Activated CD4-positive, alpha-beta T cell treated with anti-CD3 and anti-CD28 coated beads, Interleukin-2, amount 10 ng/mL, durations not matched to agents 7 days and 5 days (primary cell): ENCODE data around the gene MIA3. TPM values are rescaled to one million over a fixed set of nuclear protein-coding genes. Genes with fewer than 3 reads are reported as not detected.

Source experiments
- CTCF ChIA-PET: fragments of 350-600 bp; sonication (Branson Sonifier 250); formaldehyde crosslinking; loops from one replicate; lab custom pipeline; 2021; ENCODE audit warnings: antibody characterized with exemption; lab: Charles Lee
- POLR2A ChIA-PET: fragments of 350-600 bp; sonication (Branson Sonifier 250); formaldehyde crosslinking; loops from one replicate; lab custom pipeline; 2021; ENCODE audit warnings: antibody characterized with exemption; lab: Charles Lee
- DNase-seq: peaks from one replicate; pipeline ENCODE4 v3.0.0-alpha.2; 2020
- H3K27ac Mint-ChIP-seq: one replicate; pipeline ENCODE4 v1.8.0; 2021; ENCODE audit warnings: mild to moderate bottlenecking, moderate library complexity, mixed read lengths
- H3K27me3 Mint-ChIP-seq: one replicate; pipeline ENCODE4 v1.8.0; 2021; ENCODE audit warnings: mixed read lengths
- H3K36me3 Mint-ChIP-seq: one replicate; pipeline ENCODE4 v1.8.0; 2021; ENCODE audit warnings: low read depth, mixed read lengths
- H3K4me1 Mint-ChIP-seq: one replicate; pipeline ENCODE4 v1.8.0; 2021; ENCODE audit warnings: mixed read lengths
- H3K4me3 Mint-ChIP-seq: one replicate; pipeline ENCODE4 v1.8.0; 2021; ENCODE audit warnings: mild to moderate bottlenecking, moderate library complexity, mixed read lengths
- H3K9me3 Mint-ChIP-seq: one replicate; pipeline ENCODE4 v1.8.0; 2021; ENCODE audit warnings: mixed read lengths
- total RNA-seq, 2 experiments: library from RNA; stranded (reverse); gene quantifications; one replicate each; pipeline ENCODE4 v1.2.3, GENCODE V29; 2021

MIA3 gene, protein sequence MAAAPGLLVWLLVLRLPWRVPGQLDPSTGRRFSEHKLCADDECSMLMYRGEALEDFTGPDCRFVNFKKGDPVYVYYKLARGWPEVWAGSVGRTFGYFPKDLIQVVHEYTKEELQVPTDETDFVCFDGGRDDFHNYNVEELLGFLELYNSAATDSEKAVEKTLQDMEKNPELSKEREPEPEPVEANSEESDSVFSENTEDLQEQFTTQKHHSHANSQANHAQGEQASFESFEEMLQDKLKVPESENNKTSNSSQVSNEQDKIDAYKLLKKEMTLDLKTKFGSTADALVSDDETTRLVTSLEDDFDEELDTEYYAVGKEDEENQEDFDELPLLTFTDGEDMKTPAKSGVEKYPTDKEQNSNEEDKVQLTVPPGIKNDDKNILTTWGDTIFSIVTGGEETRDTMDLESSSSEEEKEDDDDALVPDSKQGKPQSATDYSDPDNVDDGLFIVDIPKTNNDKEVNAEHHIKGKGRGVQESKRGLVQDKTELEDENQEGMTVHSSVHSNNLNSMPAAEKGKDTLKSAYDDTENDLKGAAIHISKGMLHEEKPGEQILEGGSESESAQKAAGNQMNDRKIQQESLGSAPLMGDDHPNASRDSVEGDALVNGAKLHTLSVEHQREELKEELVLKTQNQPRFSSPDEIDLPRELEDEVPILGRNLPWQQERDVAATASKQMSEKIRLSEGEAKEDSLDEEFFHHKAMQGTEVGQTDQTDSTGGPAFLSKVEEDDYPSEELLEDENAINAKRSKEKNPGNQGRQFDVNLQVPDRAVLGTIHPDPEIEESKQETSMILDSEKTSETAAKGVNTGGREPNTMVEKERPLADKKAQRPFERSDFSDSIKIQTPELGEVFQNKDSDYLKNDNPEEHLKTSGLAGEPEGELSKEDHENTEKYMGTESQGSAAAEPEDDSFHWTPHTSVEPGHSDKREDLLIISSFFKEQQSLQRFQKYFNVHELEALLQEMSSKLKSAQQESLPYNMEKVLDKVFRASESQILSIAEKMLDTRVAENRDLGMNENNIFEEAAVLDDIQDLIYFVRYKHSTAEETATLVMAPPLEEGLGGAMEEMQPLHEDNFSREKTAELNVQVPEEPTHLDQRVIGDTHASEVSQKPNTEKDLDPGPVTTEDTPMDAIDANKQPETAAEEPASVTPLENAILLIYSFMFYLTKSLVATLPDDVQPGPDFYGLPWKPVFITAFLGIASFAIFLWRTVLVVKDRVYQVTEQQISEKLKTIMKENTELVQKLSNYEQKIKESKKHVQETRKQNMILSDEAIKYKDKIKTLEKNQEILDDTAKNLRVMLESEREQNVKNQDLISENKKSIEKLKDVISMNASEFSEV (N-terminal part only)
- 10 to 100 TPM; 51.1 to 67.9 TPM for total RNA-seq

GRCh38 chr1:222618001-222618879, at the start of gene MIA3:
Gene MIA3 (plus strand): TSS chr1:222618097. CDS start chr1:222618111, 14 bp downstream.
- peak within 1 kb of the TSS; percentile 92 for H3K27ac Mint-ChIP-seq
- peaks cover 22% of the 10 kb centered on the region for H3K27me3 Mint-ChIP-seq
- DNase-seq: peak; percentile 84
- H3K4me3 Mint-ChIP-seq: peak within 1 kb of the TSS; percentile 81
- ChIA-PET CTCF (no interaction called here), POLR2A (no interaction called here)
- H3K4me1 Mint-ChIP-seq: peaks cover 25% of the 10 kb centered on the region
- no peaks in the 10 kb centered on the region for H3K9me3 Mint-ChIP-seq
- H3K36me3 Mint-ChIP-seq: peaks cover 11% of the 10 kb centered on the region

GRCh38 chr1:222570837-222571236, 47.1 kb upstream of the MIA3 start:
- Mint-ChIP-seq H3K9me3 (no peaks in the 10 kb centered on the region), H3K4me1 (peaks cover 5% of the 10 kb centered on the region), H3K4me3 (no peak overlapping the region), H3K27ac (no peak overlapping the region), H3K27me3 (no peaks in the 10 kb centered on the region), H3K36me3 (peaks cover 56% of the 10 kb centered on the region)
- CTCF ChIA-PET: interaction anchor here (0.7 kb wide), 1 partner anchor 1235 kb away, joined by 4 read pairs; no protein-coding TSS in a partner anchor
- POLR2A ChIA-PET: no interaction called here
- DNase-seq: no peak

- ChIA-PET CTCF (interaction anchor here (1.0 kb wide), 1 partner anchor 11 kb away, joined by 3 read pairs; the partner anchor contains the start of gene TAF1A), POLR2A (no interaction called here)
- no peak for DNase-seq
- Mint-ChIP-seq H3K27me3 (no peaks in the 10 kb centered on the region), H3K27ac (no peak overlapping the region), H3K4me1 (peaks cover 4% of the 10 kb centered on the region), H3K4me3 (no peak overlapping the region), H3K36me3 (peaks cover 43% of the 10 kb centered on the region), H3K9me3 (no peaks in the 10 kb centered on the region)
Observed at GRCh38 chr1:222579316-222579715, 38.6 kb upstream of the MIA3 start.

- Mint-ChIP-seq H3K4me1 (peaks cover 14% of the 10 kb centered on the region), H3K9me3 (no peaks in the 10 kb centered on the region), H3K27me3 (no peaks in the 10 kb centered on the region), H3K4me3 (no peak overlapping the region), H3K27ac (no peak overlapping the region), H3K36me3 (peaks cover 36% of the 10 kb centered on the region)
- POLR2A ChIA-PET: no interaction called here
- CTCF ChIA-PET: no interaction called here
- DNase-seq: no peak
Observed at GRCh38 chr1:222582099-222582774, 35.7 kb upstream of the MIA3 start.

- no peaks in the 10 kb centered on the region for H3K27me3 Mint-ChIP-seq
- no peak for DNase-seq
- POLR2A ChIA-PET: no interaction called here
- H3K9me3 Mint-ChIP-seq: no peaks in the 10 kb centered on the region
- no peak overlapping the region for H3K4me3 Mint-ChIP-seq
- CTCF ChIA-PET: no interaction called here
- H3K27ac Mint-ChIP-seq: no peak overlapping the region
- peaks cover 18% of the 10 kb centered on the region for H3K4me1 Mint-ChIP-seq
- H3K36me3 Mint-ChIP-seq: peaks cover 34% of the 10 kb centered on the region
Observed at GRCh38 chr1:222583079-222583478, 34.8 kb upstream of the MIA3 start.

- Mint-ChIP-seq H3K36me3 (peaks cover 24% of the 10 kb centered on the region), H3K27ac (no peak overlapping the region), H3K27me3 (no peaks in the 10 kb centered on the region), H3K4me1 (peaks cover 46% of the 10 kb centered on the region), H3K4me3 (no peak overlapping the region), H3K9me3 (no peaks in the 10 kb centered on the region)
- DNase-seq: no peak
- ChIA-PET POLR2A (no interaction called here), CTCF (no interaction called here)
Observed at GRCh38 chr1:222586842-222587241, 31.1 kb upstream of the MIA3 start.

GRCh38 chr1:222588135-222588534, 29.8 kb upstream of the MIA3 start:
- H3K27me3 Mint-ChIP-seq: peaks cover 2% of the 10 kb centered on the region
- H3K9me3 Mint-ChIP-seq: no peaks in the 10 kb centered on the region
- no peak overlapping the region for H3K27ac Mint-ChIP-seq
- POLR2A ChIA-PET: no interaction called here
- H3K4me1 Mint-ChIP-seq: peaks cover 44% of the 10 kb centered on the region
- CTCF ChIA-PET: interaction anchor here (1.1 kb wide), 1 partner anchor 46 kb away, joined by 3 read pairs; no protein-coding TSS in a partner anchor
- H3K36me3 Mint-ChIP-seq: peaks cover 16% of the 10 kb centered on the region
- peak overlapping the region; percentile 32 for H3K4me3 Mint-ChIP-seq
- DNase-seq: no peak

DNA sequence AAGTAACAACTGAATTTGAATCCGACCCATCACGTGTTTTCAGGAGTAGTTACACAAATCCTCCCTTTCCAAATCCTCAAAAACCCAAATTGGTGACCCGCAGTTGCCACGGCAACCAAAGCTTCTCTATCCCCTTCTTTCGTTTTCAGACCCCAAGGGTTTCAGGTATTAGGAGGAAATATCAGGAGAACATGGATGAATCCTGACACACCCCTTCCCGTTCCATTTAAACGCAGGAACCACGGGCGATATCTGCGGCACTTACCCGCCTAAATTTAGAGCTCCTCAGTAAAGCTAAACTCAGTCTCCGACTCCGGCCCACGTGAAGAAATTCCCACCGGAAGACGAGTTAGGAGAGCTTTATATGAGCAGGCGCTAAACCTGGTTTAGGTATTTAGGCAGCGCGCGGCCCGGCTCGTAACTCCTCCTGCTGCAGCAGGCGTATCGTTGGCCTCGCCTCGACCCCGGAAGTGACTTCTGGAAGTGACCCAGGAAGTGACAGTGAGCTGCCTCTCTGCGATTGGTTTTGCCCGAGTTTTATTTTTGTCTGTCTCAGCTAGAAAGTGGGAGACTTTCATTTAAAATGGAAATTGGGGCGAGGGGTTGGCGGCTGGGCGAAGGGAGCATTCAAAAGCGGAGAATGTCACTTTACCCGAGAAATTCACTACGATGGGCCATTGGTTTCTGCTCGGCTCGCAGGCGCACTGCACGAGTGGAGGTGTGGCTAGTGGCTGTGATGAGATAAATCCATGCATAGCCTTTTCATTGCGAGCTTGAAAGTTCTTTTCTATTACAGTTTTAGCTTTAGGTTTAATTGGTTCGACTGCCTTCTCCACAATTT, 28.2 kb upstream of the MIA3 start, which contains the start of gene TAF1A:
TSS of gene TAF1A (minus strand) at position 472 of the 841 bp plus-strand sequence.
- H3K27ac Mint-ChIP-seq: peak within 1 kb of the TSS; percentile 98
- no peaks in the 10 kb centered on the region for H3K9me3 Mint-ChIP-seq
- peak within 1 kb of the TSS; percentile 93 for H3K4me3 Mint-ChIP-seq
- H3K36me3 Mint-ChIP-seq: peaks cover 9% of the 10 kb centered on the region
- H3K27me3 Mint-ChIP-seq: peaks cover 2% of the 10 kb centered on the region
- POLR2A ChIA-PET: interaction anchor here (0.5 kb wide), 1 partner anchor 1222 kb away, joined by 5 read pairs; no protein-coding TSS in a partner anchor
- CTCF ChIA-PET: interaction anchor here (0.6 to 1.4 kb wide), 5 partner anchors 8 to 500 kb away, joined by 3 read pairs; no protein-coding TSS in a partner anchor
- DNase-seq: peak; percentile 92
- peaks cover 43% of the 10 kb centered on the region for H3K4me1 Mint-ChIP-seq

DNA sequence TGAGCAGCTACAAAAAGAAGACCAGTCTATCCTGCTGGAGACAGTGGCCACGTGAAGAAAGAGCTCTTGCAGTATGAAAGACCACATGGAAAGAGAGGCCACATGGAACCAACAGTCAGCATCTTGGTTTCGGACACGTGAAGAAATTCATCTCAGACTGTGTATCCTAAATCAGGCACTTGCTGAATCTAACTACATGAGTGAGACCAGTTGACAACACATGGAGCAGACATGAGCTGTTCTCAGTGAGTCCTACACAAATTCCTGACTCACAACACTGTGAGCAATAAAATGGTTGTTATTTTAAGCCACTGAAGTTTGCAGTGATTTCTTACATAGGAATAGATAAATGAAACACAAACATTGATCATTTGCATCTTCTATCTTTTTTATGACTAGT, 25.7 kb upstream of the MIA3 start:
- POLR2A ChIA-PET: interaction anchor here (0.6 kb wide), 1 partner anchor 128 kb away, joined by 3 read pairs; no protein-coding TSS in a partner anchor
- CTCF ChIA-PET: no interaction called here

GRCh38 chr1:222594789-222595188, 23.1 kb upstream of the MIA3 start:
- Mint-ChIP-seq H3K27ac (no peak overlapping the region), H3K9me3 (no peaks in the 10 kb centered on the region), H3K4me1 (peaks cover 12% of the 10 kb centered on the region), H3K4me3 (no peak overlapping the region), H3K36me3 (no peaks in the 10 kb centered on the region), H3K27me3 (peaks cover 2% of the 10 kb centered on the region)
- CTCF ChIA-PET: interaction anchor here (0.8 kb wide), 1 partner anchor 68 kb away, joined by 4 read pairs; no protein-coding TSS in a partner anchor
- POLR2A ChIA-PET: no interaction called here
- no peak for DNase-seq

More for the DNA sequence above, 25.7 kb upstream of the MIA3 start:
- Mint-ChIP-seq H3K9me3 (no peaks in the 10 kb centered on the region), H3K27me3 (peaks cover 2% of the 10 kb centered on the region), H3K36me3 (peaks cover 5% of the 10 kb centered on the region), H3K4me1 (peaks cover 32% of the 10 kb centered on the region), H3K4me3 (no peak overlapping the region), H3K27ac (no peak overlapping the region)
- DNase-seq: no peak
